ENCODE data around the gene NOVA2.
A peak's percentile ranks its signal among the peaks of the same experiment; 100 is the strongest.

The NOVA2 gene

GRCh38 chr19:45999653-46000121 lies 26.0 kb upstream of the NOVA2 start:
- DNase-seq = no peak

GRCh38 chr19:45998834-45999233 lies 25.2 kb upstream of the NOVA2 start:
- DNase-seq = no peak

DNA sequence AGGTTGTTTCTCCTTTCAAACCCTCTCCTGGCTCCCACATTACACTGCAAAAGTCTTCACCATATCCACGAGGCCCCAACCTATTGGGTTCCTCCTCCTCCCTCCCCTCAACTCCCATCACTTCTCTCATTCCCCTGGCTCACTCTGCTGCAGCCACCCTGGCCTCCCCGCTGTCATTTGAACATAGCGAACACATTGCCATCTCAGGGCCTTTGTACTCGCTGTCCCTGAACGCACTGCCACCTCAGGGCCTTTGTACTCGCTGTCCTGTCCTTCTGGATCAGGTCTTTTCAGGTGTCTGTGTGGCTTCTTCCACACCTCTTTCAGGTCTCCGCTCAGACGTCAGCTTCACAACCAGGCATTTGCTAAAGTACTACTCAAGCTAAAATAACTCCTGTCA lies 23.3 kb upstream of the NOVA2 start:
- no peak for DNase-seq

DNA sequence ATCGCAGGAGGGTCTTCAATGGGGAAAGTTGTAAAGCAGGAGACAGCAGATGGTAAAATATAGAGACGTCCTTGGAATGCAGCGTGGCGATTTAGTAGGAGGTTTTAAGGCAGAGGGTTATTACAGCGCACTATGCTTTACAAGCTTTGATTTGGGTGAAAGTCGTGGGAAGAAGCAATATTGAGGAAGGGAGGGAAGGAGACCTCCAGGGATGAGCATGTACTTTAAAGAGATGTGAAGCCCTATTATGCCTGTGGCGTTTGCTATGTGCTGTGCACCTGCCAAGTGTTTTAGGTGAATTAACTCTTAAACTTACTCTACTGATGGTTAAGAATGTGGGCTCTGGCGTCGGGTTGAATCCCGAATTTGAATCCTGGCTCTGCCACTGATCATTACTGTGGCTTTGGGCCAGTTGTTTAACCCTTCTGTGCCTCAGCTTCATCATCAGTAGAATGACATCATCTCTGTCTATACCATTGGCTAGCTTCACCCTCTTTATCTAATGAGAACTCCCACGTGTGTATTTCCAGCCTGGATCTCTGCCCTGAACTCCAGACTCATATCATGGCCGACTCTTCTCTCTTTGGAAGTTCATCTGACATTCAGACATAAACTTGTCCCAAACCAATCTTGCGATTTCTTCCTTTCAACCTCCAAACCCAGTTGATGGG lies 22.2 kb upstream of the NOVA2 start:
- DNase-seq = no peak

GRCh38 chr19:45994998-45995714 lies 21.5 kb upstream of the NOVA2 start, which contains the start of gene CCDC61:
Gene CCDC61 (plus strand): TSS chr19:45995467. CDS start chr19:46003019, 7,552 bp downstream.
- peak; percentile 90 for DNase-seq

GRCh38 chr19:45994456-45994997 lies 20.9 kb upstream of the NOVA2 start:
- no peak for DNase-seq

DNA sequence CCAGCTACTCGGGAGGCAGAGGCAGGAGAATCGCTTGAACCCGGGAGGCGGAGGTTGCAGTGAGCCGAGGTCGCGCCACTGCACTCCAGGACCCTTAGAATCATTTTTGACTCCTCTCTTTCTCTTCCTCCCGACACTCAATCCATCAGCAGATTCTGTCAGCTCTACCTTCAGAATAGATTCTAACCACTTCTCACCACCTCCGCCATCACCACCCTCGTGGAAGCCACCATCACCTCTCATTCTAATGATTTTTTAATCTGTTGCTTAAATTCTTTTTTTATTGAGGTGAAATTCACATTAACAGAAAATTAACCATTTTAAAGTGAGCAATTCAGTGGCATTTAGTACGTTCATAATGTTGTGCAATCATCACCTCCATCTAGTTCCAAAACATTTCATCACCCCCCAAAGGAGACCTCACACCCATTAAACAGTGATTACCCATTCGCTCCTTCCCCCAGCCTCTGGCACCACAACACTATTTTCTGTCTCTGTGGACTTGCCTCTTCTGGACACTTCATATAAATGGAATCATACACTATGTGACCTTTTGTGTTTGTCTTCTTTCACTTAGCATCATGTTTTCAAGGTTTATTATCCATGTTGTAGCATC lies 16.6 kb upstream of the NOVA2 start:
- no peak for DNase-seq

DNA sequence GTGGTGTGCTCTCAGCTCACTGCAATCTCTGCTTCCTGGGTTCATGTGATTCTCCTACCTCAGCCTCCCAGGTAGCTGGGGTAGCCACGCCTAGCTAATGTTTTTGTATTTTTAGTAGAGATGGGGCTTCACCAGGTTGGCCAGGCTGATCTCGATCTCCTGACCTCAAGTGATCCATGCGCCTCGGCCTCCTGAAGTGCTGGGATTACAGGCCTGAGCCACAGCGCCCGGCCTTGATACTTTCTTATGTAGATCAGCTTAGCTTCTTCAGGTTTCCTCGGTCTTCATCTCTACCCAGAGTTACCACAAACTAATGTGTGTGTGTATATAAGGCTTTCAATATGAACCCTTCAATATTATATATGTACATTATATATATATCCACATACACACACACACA lies 11.7 kb upstream of the NOVA2 start:
- DNase-seq = no peak

- DNase-seq = no peak
These were observed 7.7 kb upstream of the NOVA2 start for GRCh38 chr19:45981350-45981749.

- DNase-seq = no peak
These were observed 4.5 kb upstream of the NOVA2 start for GRCh38 chr19:45978156-45978555.

GRCh38 chr19:45976178-45976577 lies 2.5 kb upstream of the NOVA2 start:
- DNase-seq = no peak

- no peak for DNase-seq
These were observed 1.8 kb upstream of the NOVA2 start for GRCh38 chr19:45975306-45976070.

GRCh38 chr19:45972947-45973540 lies 621 bp downstream of the NOVA2 start:
- DNase-seq = no peak

DNA sequence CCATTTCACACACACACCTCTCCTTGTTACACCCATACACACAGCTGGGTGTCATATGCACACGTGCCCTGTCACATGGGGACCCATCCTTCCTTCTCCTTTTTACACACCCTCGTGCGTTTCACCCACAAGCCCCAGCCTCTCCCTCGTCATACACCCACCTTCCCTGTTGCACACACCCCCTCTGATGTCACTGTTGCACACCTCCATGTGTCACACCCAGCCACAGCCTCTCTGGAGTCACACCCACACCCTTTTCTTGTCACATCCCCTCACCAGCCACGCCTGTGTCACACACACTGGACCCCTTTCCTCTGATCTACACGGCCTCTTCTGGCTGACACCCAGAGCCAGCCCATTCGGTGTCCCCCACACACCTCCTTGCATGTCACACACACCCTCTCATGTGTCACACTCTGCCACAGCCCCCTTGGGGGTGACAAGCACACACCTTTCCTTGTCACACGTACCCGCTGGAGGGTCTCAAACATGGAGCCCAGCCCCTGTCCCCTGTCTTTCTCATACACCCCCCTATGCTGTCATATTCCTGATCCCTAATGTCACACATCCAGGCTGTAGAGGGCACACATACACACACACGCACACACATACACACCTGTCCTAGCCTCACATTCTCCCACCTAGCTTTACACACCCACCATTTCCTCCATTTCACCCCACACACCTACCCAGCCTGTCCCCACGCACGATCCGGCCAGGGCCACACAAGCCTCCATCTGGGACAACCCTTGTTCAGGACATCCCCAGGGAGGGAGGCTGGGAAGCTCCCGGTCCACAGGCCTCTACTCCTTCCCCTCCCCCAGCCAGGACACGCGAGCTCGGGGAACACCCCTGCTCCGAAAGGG lies 1.4 kb downstream of the NOVA2 start:
- no peak for DNase-seq

GRCh38 chr19:45971260-45971902 lies 2.3 kb downstream of the NOVA2 start:
- no peak for DNase-seq

- no peak for DNase-seq
These were observed 4.0 kb downstream of the NOVA2 start for GRCh38 chr19:45969676-45970075.

DNA sequence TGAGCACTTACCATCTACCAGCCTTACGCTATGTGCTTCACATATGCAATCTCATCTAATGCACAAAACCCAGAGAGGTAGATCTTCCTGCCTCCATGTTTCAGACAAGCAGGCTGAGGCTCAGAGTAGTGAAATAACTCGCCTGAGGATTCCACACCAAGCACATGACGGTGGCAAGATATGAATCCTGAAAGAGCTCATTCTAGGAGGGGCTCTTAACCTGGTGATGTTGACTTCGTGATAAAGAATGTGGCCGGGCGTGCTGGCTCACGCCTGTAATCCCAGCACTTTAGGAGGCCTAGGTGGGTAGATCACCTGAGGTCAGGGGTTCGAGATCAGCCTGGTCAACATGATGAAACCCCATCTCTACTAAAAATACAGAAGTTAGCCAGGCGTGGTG lies 5.0 kb downstream of the NOVA2 start:
- no peak for DNase-seq

DNA sequence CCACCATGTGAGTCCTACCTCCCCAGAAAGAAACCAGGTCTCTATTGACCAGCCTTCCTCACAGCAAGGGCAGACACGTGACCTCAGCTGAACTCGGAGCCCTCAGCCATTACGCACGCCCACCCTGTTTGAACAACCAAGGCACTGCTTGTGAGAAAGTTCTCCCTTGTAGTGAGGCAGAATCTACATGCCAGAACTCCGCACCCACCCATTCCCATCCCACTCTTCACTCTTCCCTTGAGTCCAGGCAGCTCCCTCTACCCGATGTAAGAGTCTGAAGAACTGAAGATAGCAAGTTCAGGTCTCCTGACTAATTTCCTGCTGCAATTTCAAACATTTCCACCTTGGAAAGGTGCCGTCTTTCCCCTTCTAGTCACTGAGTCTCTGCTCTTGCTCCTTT lies 6.4 kb downstream of the NOVA2 start:
- no peak for DNase-seq

DNA sequence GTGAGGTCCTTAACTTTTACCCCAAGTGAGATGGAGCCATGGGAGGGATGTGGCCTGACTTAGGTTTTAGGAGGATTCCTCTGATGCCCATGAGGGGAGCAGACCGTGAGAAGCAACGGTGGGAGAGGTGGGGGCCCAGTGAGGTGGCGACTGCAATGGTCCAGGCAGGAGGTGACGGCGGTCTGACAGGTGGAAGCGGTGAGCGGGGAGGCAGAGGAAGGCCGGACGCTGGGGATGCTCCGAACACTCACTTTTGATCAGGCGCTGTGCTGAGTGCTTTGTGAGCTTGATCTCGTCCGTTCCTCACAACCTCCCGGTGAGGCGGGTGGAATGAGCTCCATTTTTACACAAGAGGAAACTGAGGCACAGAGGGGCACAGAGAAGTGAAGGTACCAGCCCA lies 11.6 kb downstream of the NOVA2 start:
- DNase-seq = no peak

DNA sequence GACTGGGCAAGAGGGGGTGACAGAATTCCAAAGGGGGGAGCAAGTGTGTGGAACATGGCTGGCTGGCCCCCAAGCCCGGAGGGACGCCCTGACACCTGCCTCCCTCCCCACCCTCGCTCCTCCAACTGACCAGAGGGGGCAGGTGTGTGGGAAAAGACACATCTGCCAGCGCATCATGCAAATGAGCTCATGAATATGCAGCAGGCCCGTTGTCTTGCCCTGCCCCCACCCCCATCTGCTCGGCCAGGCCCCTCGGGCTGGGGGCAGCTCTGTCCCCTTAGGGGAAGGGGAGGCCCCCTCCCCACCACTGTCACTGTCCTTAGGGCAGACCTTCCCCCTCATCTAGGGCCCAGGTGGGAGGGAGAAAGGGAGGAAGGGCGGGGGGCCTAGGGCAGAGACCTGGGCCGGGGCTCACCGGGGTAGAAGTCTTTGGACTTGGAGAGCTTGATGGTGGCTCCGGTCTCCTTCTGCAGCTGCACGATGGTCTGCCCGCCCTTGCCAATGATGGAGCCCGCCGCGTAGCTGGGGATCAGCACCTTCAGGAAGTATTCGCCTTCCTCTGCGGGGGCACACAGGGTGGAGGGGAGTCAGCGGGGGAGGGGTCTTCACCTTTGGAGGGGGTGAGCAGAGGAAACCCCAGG lies 12.9 kb downstream of the NOVA2 start:
- DNase-seq = no peak

Measured in stimulated activated CD4-positive, alpha-beta T cell treated with anti-CD3 and anti-CD28 coated beads, Interleukin-12 subunit alpha, Interleukin-12 subunit beta, amount 100 ng/mL, for 4 hours (primary cell).